MM.1S (cell line): Measurements from ENCODE around the gene CBFA2T2.

Experiments
- DNase-seq: peaks from one replicate; pipeline ENCODE4 v3.0.0-alpha.2; 2015
- H2AFZ ChIP-seq: fragments of 300-600 bp; sonication (generic); 2 replicates; pipeline ENCODE4 v1.6.0; 2016; ENCODE audit warnings: antibody characterized with exemption, low read length
- H3F3A ChIP-seq: fragments of 300-600 bp; sonication (generic); 2 replicates; pipeline ENCODE4 v1.6.1; 2016; ENCODE audit warnings: mild to moderate bottlenecking, antibody characterized with exemption, low read length, moderate library complexity, mixed read lengths; ENCODE audit not compliant: insufficient read depth
- H3K27ac ChIP-seq: fragments of 300-600 bp; sonication (generic); 2 replicates; pipeline ENCODE4 v1.5.1; 2016; ENCODE audit warnings: mild to moderate bottlenecking, low read length
- H3K27me3 ChIP-seq: fragments of 300-600 bp; sonication (generic); replicated peaks from 2 replicates; pipeline ENCODE4 v1.6.0; 2016; ENCODE audit warnings: low read length; ENCODE audit not compliant: insufficient read depth
- H3K36me3 ChIP-seq: fragments of 300-600 bp; sonication (generic); replicated peaks from 2 replicates; pipeline ENCODE4 v1.6.1; 2016; ENCODE audit warnings: mild to moderate bottlenecking, low read length, mixed read lengths; ENCODE audit not compliant: insufficient read depth
- H3K4me1 ChIP-seq: fragments of 300-600 bp; sonication (generic); 2 replicates; pipeline ENCODE4 v1.6.1; 2016; ENCODE audit warnings: low read length, mixed read lengths
- H3K4me2 ChIP-seq: fragments of 300-600 bp; sonication (generic); 2 replicates; pipeline ENCODE4 v1.6.0; 2016; ENCODE audit warnings: low read depth, low read length
- H3K4me3 ChIP-seq: fragments of 300-600 bp; sonication (generic); 2 replicates; pipeline ENCODE4 v1.5.1; 2016; ENCODE audit warnings: low read length, mixed read lengths
- H3K79me2 ChIP-seq: fragments of 300-600 bp; sonication (generic); 2 replicates; pipeline ENCODE4 v1.6.1; 2016; ENCODE audit warnings: mixed run types, low read length, mixed read lengths
- H3K9ac ChIP-seq: fragments of 300-600 bp; sonication (generic); 2 replicates; pipeline ENCODE4 v1.6.1; 2016; ENCODE audit warnings: low read length, mixed read lengths
- H3K9me2 ChIP-seq: fragments of 300-600 bp; sonication (generic); replicated peaks from 2 replicates; pipeline ENCODE4 v1.6.1; 2016; ENCODE audit warnings: mild to moderate bottlenecking, low read length, mixed read lengths; ENCODE audit not compliant: insufficient read depth
- H3K9me3 ChIP-seq: fragments of 300-600 bp; sonication (generic); replicated peaks from 2 replicates; pipeline ENCODE4 v1.6.1; 2016; ENCODE audit warnings: mild to moderate bottlenecking, low read length, mixed read lengths; ENCODE audit not compliant: insufficient read depth
- H4K20me1 ChIP-seq: fragments of 300-600 bp; sonication (generic); 2 replicates; pipeline ENCODE4 v1.6.1; 2016; ENCODE audit warnings: mild to moderate bottlenecking, low read length, moderate library complexity, mixed read lengths; ENCODE audit not compliant: insufficient read depth
- CTCF ChIP-seq: fragments of 300-600 bp; sonication (generic); IDR thresholded peaks from 2 replicates; pipeline ENCODE4 v1.5.1; 2016; ENCODE audit warnings: antibody characterized with exemption, low read length, mixed read lengths
- EZH2 ChIP-seq: fragments of 300-600 bp; sonication (generic); optimal IDR thresholded peaks from 2 replicates; pipeline ENCODE3; 2017; ENCODE audit warnings: low read depth, mild to moderate bottlenecking, antibody characterized with exemption, low read length, mixed read lengths
- EZH2phosphoT487 ChIP-seq: fragments of 300-600 bp; sonication (generic); IDR thresholded peaks from 2 replicates; pipeline ENCODE4 v1.6.1; 2018; ENCODE audit warnings: antibody characterized with exemption, low read length

Gene CBFA2T2

DNA sequence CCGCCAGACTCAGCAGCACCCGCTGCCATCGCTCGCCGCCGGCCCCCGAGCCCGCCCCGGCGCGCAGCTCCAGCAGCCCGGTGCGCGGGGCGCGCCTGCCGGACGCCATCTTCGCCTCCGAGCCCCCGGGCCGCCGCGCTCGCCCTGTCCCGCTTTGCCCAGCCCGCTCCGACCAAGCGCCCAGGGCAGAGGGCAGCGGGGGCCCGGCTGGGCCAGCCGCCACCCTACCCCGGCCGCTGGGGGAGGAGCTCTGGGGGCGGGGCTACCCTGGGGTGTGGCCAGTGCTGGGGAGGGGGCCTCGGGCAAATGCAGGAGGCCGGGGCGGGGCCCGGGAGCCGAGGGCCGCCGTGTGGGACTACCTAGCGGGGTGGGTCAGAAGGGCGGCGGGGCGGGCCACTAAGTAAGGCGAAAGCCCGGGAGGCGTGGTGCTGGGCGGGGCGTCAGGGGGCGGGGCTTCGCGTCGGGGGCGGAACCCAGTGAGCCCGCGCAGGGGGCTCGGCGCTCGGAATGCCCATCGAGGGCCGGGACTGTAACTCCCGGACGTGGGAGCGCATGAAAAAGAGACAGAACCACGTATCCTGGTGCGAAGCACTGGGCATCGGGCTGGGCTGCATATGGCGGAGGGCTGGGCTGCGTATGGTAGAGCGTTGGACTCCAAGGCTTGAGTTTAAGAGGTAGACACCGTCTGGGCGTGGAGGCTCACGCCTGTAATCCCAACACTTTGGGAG is 46.2 kb upstream of the CBFA2T2 start, which contains the start of gene SNTA1:
SNTA1 (minus strand) TSS at position 252 of the 728 bp plus-strand sequence; CDS start at position 109, 143 bp downstream.
- Histone ChIP-seq H3K27ac (peak within 1 kb of the TSS; percentile 56; the same call in 1 of the 2 replicates), H4K20me1 (no peaks in the 10 kb centered on the region), H3K27me3 (no peaks in the 10 kb centered on the region), H3K4me1 (peaks cover 14% of the 10 kb centered on the region; the same call in 1 of the 2 replicates), H3K4me3 (peak within 1 kb of the TSS; percentile 71), H3F3A (peaks cover 9% of the 10 kb centered on the region; the same call in 1 of the 2 replicates), H3K79me2 (no peaks in the 10 kb centered on the region), H3K36me3 (no peaks in the 10 kb centered on the region), H3K4me2 (peak within 1 kb of the TSS; percentile 83), H3K9ac (peak within 1 kb of the TSS; percentile 37; the same call in 1 of the 2 replicates), H3K9me2 (no peaks in the 10 kb centered on the region), H3K9me3 (no peaks in the 10 kb centered on the region), H2AFZ (peak within 1 kb of the TSS; percentile 79)
- TF ChIP-seq EZH2phosphoT487 = no peak
- no peak for TF ChIP-seq CTCF
- no peak for TF ChIP-seq EZH2
- DNase-seq = peak; percentile 93

DNA sequence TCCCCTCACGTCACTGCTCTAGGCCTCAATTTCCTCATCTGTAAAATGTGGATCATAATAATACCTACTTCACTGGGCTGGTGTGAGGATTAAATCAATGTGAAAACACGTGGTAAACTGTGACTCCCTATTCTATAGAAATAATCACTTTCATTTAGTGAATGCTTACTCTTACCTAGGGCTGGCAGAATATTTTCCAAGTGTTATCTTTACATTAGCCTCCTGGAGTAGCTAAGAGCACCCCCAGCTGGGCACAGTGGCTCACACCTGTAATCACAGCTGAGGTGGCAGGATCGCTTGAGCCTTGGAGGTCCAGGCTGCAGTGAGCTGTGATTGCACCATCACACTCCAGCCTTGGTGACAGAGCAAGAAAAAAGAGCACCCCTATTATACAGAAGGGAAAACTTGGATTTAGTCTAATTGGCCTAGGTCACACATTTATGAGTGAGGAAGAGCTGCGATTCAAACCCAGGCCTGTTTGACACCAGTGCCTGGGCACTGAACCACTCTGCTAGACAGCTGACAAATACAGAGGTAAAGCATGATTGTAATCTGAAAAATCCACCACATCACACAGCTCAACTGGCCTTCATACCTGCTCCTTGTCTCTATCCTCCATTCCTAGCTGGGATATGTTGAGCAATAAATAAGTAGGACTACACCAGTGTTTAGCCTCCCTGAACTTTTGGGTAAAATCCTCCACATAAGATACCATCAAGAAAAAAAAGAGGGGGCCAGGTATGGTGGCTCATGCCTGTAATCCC is 44.9 kb upstream of the CBFA2T2 start:
- Histone ChIP-seq H3K27me3 (no peaks in the 10 kb centered on the region), H3K36me3 (no peaks in the 10 kb centered on the region), H4K20me1 (no peaks in the 10 kb centered on the region), H3K4me1 (peaks cover 12% of the 10 kb centered on the region; the same call in 1 of the 2 replicates), H3K27ac (no peak overlapping the region), H3F3A (peaks cover 9% of the 10 kb centered on the region; the same call in 1 of the 2 replicates), H3K9me3 (no peaks in the 10 kb centered on the region), H2AFZ (peak overlapping the region; percentile 53), H3K9ac (no peak overlapping the region), H3K4me2 (peak overlapping the region; percentile 83), H3K79me2 (no peaks in the 10 kb centered on the region), H3K4me3 (peak overlapping the region; percentile 71), H3K9me2 (no peaks in the 10 kb centered on the region)
- TF ChIP-seq EZH2phosphoT487 (no peak), CTCF (peak; percentile 59)
- DNase-seq = peak; percentile 52

GRCh38 chr20:33445881-33446625 is 43.8 kb upstream of the CBFA2T2 start:
- H3K9ac ChIP-seq = no peak overlapping the region

More at GRCh38 chr20:33445881-33446625, 43.8 kb upstream of the CBFA2T2 start:
- H3K9me3 ChIP-seq = no peaks in the 10 kb centered on the region
- H4K20me1 ChIP-seq = no peaks in the 10 kb centered on the region
- H2AFZ ChIP-seq = no peak overlapping the region
- no peak overlapping the region for H3K4me3 ChIP-seq
- no peak for DNase-seq
- no peaks in the 10 kb centered on the region for H3K36me3 ChIP-seq
- peaks cover 12% of the 10 kb centered on the region; the same call in 1 of the 2 replicates for H3K4me1 ChIP-seq
- H3K4me2 ChIP-seq = no peak overlapping the region
- no peaks in the 10 kb centered on the region for H3K79me2 ChIP-seq
- H3K27ac ChIP-seq = no peak overlapping the region
- H3F3A ChIP-seq = peaks cover 9% of the 10 kb centered on the region; the same call in 1 of the 2 replicates
- no peak for TF ChIP-seq EZH2phosphoT487
- TF ChIP-seq EZH2 = no peak
- TF ChIP-seq CTCF = no peak
- H3K9me2 ChIP-seq = no peaks in the 10 kb centered on the region
- H3K27me3 ChIP-seq = no peaks in the 10 kb centered on the region
